HG03520 (cell line): ENCODE measurements around the gene GCAT.
"Not testable (repeated sequence)": the region's sequence is repeated elsewhere in the genome, so short reads cannot be mapped to it uniquely, and the experiment has no call there.

Source experiments
- ATAC-seq: cut with Tn5 transposase; IDR thresholded peaks from one replicate; pipeline ENCODE4 v1.9.1; 2021; ENCODE audit warnings: mild to moderate bottlenecking, moderate library complexity; ENCODE audit not compliant: unreplicated experiment

Gene GCAT

GRCh38 chr22:37782340-37783168 lies 25.2 kb upstream of the GCAT start:
- ATAC-seq: no peak

- no peak for ATAC-seq
Observed at GRCh38 chr22:37784829-37785495, 22.8 kb upstream of the GCAT start.

GRCh38 chr22:37790234-37790633 lies 17.5 kb upstream of the GCAT start:
- no peak for ATAC-seq

- ATAC-seq: no peak
Observed at GRCh38 chr22:37792494-37792893, 15.2 kb upstream of the GCAT start.

- no peak for ATAC-seq
Observed at GRCh38 chr22:37794376-37794775, 13.4 kb upstream of the GCAT start.

GRCh38 chr22:37796079-37796478 lies 11.7 kb upstream of the GCAT start:
- ATAC-seq: no peak

- not testable (repeated sequence) for ATAC-seq
Observed at GRCh38 chr22:37797259-37797658, 10.5 kb upstream of the GCAT start.

- ATAC-seq: no peak
Observed at GRCh38 chr22:37797874-37798500, 9.7 kb upstream of the GCAT start.

GRCh38 chr22:37799979-37800378 lies 7.8 kb upstream of the GCAT start:
- ATAC-seq: not testable (repeated sequence)

- no peak for ATAC-seq
Observed at GRCh38 chr22:37801946-37802309, 5.8 kb upstream of the GCAT start.

- ATAC-seq: no peak
Observed at GRCh38 chr22:37802310-37803194, 5.2 kb upstream of the GCAT start.

- no peak for ATAC-seq
Observed at GRCh38 chr22:37803195-37803638, 4.5 kb upstream of the GCAT start.

- no peak for ATAC-seq
Observed at GRCh38 chr22:37803639-37804351, 3.9 kb upstream of the GCAT start.

- no peak for ATAC-seq
Observed at GRCh38 chr22:37804352-37804880, 3.3 kb upstream of the GCAT start.

GRCh38 chr22:37804881-37805809 lies 2.6 kb upstream of the GCAT start:
- ATAC-seq: no peak

GRCh38 chr22:37805810-37806277 lies 1.9 kb upstream of the GCAT start:
- ATAC-seq: no peak

- no peak for ATAC-seq
Observed at GRCh38 chr22:37806409-37807333, 1.1 kb upstream of the GCAT start.

- no peak for ATAC-seq
Observed at GRCh38 chr22:37808294-37808657, 542 bp downstream of the GCAT start.
